ENCODE measurements around the gene DUOXA2.

Gene DUOXA2

DNA sequence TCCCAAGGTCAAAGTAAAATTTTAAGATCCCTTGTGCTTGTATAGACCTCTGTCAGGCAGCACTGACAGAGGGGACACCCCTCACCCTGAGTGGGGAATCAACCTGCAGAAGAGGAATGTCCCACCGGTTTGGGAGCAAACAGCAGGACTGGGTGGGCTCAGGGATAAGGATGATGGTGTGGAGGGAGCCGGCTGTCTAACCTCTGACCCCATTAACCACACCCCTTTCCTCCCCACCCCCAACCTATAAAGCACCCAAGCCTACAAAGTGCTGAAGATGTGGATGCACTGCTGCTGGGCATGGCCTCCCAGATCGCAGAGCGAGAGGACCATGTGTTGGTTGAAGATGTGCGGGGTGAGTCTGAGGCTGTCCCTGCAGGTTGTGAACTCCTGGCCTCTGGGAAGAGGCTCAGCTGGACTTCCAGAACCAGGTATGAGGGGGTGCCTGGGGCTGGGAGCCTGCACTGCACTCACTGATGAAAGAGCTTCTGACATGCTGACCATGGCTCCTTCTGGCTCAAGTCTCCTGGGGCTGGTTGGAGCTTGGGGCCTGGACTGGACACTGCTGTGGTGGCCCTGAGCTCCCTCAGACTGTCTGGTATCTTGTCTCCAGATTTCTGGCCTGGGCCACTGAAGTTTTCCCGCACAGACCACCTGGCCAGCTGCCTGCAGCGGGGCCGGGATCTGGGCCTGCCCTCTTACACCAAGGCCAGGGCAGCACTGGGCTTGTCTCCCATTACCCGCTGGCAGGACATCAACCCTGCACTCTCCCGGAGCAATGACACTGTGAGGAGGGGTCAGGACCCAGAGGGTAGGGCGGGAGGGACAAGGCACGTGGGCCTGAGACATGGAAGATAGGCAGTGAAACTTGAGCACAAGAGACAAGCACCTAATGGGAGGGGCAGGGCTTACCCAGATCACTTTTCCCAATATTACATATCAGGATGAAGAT, 25.0 kb downstream of the DUOXA2 start:
- DNase-seq = no peak

DNA sequence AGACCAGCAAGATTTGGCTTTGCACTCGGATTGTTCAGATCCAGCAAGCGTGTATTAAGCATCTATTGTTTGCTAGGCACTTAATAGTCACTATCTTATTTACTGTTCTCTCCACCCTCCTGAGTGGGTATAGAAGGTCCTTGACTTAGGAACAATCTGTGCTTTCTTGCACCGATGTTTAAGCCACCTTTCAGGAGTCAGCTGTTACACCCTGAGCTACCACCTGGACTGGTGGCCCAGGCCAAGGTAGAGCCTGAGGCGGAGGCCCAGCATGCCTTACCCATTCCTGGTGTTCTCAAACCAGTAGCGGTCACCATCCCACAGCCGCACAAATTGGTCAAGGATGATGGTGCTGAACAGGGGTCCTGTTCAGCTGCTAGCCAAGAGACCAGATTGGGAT, 25.6 kb downstream of the DUOXA2 start:
- DNase-seq = no peak

DNA sequence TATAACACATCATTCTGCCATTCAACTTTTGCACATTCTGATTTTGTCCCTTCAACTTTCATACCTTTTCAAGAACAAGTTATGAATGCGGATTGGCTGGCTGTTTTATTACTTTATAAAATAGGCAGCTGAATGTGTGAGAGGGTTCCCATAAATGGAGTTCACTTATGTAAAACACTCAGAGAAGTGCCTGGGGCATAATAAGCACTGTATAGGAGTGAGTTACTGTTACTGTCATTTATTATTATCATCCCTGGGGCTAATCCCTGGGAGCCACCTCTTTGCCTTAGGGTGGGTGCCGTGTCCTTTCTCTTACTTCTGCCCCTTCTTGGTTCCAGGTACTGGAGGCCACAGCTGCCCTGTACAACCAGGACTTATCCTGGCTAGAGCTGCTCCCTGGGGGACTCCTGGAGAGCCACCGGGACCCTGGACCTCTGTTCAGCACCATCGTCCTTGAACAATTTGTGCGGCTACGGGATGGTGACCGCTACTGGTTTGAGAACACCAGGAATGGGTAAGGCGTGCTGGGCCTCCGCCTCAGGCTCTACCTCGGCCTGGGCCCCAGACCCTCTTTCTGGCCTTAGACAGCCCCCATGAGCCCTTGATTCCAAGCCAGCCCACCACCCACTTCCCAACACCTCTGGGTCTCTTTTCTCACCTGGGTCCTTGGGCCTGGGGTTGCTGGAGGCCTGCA, 26.6 kb downstream of the DUOXA2 start:
- no peak for DNase-seq

DNA sequence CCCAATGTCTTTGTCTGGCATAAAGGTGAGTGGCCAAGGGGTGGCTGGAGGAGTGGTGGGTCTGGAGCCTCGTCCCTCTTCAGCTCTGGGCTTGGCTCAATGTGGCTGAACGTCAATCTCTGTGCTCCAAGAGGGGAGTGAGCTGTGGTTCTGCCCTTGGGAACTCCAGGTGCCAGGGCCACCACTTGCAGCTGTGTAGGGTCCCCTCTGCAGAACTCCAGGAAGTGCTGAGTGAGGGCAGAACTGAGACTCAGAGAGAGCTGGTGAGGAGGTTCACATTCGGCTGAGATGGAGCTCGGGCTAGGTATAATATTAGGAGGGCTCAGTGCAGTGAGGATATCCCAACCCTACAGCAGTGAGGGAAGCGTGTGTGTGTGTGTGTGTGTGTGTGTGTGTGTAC, 27.3 kb downstream of the DUOXA2 start:
- no peak for DNase-seq

DNA sequence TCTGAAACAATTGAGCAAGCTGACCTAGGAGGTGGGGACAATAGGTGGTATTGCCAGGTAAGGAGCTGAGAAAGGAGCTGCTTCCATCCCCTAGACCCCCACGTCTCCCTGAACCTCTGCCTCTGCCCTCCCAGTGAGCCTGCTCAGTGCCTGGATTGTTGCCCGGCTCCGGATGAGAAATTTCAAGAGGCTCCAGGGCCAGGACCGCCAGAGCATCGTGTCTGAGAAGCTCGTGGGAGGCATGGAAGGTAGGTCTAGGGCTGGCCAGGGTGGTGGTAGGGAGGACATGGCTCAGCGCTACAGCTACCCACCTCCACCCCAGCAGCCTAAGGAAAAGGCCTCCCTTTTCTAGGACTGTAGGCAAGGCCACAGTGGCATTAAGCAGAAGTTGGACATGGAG, 28.9 kb downstream of the DUOXA2 start:
- no peak for DNase-seq

DNA sequence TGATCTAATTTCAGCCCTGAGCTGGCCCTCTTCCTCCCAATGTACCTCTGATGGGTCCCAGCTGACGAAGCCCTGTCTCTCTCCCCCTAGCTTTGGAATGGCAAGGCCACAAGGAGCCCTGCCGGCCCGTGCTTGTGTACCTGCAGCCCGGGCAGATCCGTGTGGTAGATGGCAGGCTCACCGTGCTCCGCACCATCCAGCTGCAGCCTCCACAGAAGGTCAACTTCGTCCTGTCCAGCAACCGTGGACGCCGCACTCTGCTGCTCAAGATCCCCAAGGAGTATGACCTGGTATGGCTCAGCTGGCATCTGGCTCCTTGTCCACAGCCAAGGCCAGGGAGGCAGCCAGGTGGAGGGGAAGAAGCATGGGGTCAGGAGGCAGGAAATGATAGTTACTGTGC, 29.8 kb downstream of the DUOXA2 start:
- no peak for DNase-seq

DNA sequence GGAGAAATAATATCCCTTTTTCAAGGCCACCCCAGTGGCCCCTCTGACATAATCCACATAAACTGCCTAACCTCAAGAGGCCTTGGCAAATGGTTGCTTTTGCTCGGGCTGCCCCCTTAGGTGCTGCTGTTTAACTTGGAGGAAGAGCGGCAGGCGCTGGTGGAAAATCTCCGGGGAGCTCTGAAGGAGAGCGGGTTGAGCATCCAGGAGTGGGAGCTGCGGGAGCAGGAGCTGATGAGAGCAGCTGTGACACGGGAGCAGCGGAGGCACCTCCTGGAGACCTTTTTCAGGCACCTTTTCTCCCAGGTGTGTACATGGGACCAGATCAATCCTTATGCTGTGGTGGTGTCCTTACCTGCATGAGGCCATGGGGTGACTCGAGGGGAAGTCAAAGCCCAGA, 30.6 kb downstream of the DUOXA2 start:
- DNase-seq = no peak

DNA sequence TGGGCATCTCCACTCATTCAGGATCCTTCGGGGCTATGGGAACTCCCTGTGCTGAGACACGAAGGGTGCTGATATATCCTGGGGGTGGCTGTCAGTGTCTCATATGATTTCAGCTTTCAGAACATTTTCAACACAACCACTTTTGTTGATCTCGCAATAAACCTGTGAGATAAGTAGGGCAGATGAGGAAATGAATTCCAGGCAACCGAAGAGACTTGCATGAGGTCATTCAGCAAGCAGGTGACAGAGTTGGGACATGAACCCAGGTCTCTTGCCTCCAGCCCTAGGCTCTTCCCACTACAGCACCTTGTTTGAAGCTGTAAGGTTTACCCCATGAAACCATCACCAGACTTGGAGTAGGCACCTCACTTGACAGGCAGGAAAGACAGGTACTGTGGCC, 32.3 kb downstream of the DUOXA2 start:
- DNase-seq = no peak

DNA sequence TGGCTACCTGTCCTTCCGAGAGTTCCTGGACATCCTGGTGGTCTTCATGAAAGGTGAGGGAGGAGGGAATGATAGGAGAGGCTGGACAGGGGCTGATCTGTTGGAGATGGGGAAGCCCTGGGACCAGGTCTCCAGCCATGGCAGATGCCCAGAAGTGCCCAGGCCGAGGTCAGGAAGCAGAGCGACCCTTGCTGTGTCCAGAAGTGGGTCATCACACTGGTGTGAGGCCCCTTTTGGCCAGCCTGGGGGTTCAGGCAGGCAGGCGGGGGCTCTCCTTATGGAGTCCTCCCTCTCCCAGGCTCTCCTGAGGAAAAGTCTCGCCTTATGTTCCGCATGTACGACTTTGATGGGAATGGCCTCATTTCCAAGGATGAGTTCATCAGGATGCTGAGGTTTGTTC, 33.5 kb downstream of the DUOXA2 start:
- DNase-seq = no peak

DNA sequence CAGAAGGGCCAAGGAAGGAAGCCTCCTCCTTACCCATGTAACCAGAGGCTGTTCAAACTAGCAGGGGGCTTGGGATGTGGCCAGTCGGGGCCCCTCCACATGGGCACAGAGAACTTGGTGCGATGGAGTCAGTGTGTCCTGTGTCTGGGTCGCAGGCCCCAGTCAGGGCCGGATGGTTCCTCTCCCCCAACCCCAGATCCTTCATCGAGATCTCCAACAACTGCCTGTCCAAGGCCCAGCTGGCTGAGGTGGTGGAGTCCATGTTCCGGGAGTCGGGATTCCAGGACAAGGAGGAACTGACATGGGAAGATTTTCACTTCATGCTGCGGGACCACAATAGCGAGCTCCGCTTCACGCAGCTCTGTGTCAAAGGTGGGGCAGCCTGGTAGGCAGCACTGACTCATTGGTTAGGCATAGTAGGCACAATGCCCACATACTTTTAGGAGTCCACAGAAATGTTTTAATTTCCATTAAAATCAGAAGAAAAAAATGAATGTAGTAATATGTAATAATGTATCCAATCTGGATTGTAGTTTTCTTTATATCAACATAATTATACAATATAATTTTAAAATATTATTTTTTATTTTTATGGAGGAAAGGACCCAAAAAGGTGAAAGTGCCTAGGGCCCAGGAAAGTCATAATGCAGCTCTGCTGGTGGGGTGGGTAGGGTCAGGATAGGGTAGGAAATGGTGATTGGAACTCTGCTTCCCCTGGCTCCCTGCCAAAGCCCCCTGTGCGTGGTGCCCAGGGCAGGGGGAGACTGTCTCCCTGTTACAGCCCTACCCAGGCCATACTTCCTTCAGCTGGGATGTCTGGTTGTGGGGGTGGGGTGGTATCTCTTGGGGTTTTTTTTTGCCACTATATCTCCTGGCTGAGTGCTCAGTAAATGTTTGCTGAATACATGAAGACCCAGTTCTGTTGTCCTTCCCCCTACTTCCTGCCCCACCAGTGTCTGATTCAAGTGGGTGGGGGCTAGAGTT, 34.2 kb downstream of the DUOXA2 start:
- DNase-seq = no peak

DNA sequence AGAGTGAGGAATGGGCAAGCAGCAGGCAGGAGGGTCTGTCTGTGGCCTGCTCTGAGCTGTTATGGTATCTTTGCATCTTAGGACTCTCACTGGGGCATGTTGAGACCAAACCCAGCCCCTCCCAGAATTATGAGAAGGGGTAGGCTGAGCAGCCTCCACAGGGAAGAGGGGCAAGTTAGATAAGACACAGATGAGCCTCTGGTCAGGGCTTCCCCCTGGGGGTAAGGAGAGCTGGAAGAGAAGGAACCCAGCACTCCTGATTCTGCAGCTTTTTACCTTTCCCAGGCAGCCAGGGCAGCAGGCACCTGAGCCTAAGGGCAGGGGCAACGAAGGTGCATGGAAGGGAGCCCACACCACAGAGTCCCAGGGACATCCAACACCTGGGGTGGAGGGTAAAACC, 34.9 kb downstream of the DUOXA2 start:
- no peak for DNase-seq

DNA sequence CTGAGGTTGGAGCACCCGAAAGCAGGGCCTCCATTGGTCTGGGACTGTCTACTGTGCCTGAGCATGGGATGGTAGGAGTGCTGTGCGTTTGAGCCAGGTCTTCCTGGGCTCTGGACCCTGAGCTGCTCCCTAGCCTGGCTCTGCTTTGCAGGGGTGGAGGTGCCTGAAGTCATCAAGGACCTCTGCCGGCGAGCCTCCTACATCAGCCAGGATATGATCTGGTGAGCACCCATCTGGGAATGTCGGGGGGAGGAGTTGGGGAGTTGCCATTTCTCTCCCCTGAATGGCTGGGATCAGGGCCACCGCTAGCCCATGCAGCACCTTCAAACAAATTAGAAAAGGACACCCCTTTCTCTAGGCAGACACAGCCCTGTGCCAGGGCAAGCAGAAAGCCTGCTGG, 36.4 kb downstream of the DUOXA2 start:
- no peak for DNase-seq

DNA sequence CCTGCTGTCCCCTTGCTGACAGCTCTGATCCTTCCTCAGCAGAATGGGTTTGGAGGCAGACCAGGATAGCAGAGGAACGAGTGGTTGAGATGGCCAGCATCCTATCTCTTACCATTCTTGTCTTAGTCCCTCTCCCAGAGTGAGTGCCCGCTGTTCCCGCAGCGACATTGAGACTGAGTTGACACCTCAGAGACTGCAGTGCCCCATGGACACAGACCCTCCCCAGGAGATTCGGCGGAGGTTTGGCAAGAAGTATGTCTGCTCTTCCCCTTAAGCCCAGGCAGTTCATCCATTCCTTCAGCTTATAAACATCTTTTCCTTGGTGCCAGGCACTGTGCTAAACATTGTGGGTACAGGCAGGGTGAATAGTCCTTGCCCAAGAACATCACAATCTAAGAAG, 36.9 kb downstream of the DUOXA2 start:
- DNase-seq = no peak

DNA sequence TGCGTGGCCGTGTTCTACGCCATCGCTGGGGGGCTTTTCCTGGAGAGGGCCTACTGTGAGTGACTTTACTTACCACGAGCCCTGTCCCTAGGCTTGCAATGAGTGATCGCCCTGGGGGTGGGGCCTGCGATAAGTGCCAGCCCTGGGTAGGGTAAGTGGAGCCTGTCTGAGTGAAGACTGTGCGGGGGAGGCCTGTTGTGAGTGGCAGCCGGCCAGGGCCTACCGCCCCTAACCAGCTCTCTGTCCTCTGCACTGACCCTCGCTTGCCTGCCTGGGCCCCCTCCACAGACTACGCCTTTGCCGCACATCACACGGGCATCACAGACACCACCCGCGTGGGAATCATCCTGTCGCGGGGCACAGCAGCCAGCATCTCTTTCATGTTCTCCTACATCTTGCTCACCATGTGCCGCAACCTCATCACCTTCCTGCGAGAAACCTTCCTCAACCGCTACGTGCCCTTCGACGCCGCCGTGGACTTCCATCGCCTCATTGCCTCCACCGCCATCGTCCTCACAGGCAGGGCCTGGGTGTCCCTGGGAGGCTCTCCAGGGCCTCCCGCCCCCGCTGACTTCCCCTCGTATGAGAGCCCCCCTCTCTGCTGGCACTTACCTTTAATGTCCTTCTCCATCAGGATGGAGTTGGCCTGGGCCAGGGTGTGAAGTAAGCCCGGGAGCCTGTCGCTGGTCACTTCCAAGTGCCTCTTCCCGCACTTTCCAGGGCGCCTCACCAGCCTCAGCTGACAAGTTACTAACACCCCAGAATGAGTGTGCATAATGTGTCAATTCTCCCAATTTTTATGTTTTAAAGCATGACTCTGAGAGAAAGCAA, 38.1 kb downstream of the DUOXA2 start:
- no peak for DNase-seq

DNA sequence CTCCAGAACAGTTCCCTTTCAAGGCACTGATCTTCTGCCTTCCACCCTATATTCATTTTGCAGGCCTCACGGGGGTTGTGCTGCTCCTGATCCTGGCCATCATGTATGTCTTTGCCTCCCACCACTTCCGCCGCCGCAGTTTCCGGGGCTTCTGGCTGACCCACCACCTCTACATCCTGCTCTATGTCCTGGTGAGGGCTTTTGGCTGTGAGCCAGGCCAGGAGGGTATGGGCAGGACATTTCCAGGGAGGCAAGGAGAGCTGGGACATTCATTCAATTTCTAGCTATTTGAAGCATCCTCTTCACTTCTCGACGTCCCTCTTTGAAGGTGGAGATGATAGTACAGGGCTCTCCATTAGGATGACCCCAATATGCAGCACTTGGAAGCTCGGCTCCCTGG, 41.6 kb downstream of the DUOXA2 start:
- DNase-seq = no peak

DNA sequence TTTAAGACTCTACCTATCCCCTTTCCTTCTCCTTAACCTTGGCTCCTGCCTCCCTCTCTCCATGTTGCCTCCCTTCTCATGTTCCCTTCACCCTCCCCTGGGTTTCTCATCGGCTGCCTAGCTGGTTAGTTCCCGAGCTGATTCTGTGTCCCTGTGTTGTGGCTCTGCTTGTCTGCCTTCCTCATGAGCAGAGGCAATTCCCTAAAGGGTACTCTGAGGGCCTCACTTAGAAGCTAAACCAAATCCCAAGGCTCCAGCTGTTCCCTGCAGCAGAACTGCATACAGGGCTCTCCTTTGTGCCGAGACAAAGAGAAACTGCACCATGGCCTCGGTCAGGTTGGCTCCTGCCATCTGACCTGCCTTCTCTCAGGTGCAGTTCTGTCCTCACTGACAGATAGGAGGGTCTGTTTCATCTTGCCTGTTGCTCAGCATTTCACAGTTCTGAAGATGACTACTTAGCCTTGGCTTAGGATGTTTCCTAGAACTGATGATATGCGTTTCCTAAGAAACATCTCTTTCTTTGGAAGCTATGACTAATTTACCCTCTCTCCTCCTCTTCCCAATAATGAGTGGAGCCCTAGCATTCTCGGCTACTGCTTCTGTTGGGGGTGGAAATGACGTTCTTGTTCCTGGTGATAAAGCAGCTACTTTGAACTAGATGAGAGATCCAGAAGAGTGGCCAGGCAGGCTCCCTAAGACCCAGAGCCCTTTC, 42.8 kb downstream of the DUOXA2 start:
- no peak for DNase-seq

DNA sequence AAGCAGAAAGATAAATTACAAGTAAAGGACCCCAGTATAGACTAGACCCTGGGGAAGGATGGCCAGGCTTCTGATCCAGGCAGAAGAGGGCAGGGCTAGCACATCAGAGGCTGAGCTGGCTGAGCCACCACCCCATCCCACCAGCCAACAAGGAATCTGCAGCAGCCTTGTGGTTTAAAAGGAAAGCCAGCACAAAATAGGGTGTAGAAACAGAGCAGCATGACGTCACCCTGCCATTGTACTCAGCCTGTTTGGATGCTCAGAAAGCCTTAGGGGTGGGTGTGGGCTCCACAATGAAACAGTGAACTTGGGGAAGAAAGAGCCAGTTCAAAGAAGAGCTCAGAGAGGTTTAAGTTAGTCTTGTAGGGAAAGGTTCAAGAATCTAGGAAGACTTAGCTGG, 43.8 kb downstream of the DUOXA2 start:
- no peak for DNase-seq

DNA sequence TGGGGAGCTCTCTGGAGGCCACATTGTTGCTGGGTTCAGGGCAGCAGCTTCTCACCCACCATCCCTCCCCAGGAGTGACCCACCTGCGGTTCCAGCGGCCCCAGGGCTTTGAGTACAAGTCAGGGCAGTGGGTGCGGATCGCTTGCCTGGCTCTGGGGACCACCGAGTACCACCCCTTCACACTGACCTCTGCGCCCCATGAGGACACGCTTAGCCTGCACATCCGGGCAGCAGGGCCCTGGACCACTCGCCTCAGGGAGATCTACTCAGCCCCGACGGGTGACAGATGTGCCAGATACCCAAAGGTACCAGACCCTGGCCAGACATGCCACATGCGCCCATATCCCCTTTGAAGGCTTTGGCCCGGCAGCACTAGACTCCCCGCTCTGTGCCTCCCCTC, 47.5 kb downstream of the DUOXA2 start:
- no peak for DNase-seq

DNA sequence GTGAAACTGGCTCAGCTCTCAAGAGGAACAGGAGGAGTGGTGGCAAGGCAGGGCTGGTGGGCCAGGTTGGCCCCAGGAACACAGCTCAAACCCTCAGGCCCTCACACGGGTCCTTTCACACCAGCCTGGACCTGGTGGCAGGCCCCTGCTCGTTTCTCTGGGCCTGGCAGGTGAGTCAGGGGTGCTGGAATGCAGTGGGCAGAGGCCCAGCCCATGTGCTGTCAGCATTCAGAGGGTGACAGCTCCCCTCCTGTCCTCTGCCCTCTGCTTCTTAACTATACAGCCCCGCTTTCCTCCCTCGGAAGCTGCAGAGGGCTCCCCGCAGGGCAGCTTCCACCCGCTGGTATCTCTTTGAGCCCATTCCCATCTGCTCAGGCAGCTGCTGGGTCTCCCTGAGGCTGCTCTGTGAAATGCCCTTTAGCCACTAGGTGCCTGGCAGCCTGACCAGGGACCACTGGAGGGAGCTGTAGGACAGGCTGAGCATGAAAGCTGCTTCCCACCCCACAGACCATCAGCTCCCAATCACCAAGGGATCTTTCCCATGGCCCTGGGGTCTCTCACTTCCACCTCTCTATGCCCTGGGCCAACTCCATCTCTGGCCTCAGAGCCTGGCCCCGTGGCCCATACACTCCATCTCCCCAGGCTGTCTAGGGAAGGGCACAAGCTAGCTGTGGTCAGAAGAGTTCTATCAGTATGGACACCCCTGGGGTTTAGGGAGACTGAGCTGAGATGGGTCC, 48.8 kb downstream of the DUOXA2 start:
- peak in 1 of 2 experiments; percentile 65 for DNase-seq

DNA sequence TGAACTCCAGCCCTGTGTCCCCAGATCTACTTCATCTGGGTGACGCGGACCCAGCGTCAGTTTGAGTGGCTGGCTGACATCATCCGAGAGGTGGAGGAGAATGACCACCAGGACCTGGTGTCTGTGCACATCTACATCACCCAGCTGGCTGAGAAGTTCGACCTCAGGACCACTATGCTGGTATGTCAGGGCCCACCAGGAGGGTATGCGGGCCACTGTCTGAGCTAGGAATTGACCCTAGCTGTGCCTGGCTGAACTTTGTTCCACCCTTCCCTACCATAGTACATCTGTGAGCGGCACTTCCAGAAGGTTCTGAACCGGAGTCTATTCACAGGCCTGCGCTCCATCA, 49.4 kb downstream of the DUOXA2 start:
- no peak for DNase-seq

DNA sequence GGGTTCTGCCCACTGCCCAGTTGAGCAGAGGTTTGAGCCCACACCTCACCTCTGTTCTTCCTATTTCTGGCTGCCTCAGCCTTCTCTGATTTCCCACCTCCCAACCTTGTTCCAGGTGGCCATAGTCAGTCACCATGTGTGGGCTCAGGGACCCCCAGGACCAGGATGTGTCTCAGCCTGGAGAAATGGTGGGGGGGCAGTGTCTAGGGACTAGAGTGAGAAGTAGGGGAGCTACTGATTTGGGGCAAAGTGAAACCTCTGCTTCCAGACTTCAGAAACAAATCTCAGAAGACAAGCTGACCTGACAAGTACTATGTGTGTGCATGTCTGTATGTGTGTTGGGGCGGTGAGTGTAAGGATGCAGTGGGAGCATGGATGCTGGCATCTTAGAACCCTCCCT, 50.8 kb downstream of the DUOXA2 start:
- no peak for DNase-seq

Data from SW 1271 (cell line).